ENCODE data around the gene EMD. TPM values are rescaled to one million over a fixed set of nuclear protein-coding genes. Genes with fewer than 3 reads are reported as not detected.

EMD gene
- total and polyA plus RNA-seq, 2 of the 13 experiments (the other 11 are each of a cell fraction or from before 2014, with no cell fraction given): 14.5 to 14.9 TPM

DNA sequence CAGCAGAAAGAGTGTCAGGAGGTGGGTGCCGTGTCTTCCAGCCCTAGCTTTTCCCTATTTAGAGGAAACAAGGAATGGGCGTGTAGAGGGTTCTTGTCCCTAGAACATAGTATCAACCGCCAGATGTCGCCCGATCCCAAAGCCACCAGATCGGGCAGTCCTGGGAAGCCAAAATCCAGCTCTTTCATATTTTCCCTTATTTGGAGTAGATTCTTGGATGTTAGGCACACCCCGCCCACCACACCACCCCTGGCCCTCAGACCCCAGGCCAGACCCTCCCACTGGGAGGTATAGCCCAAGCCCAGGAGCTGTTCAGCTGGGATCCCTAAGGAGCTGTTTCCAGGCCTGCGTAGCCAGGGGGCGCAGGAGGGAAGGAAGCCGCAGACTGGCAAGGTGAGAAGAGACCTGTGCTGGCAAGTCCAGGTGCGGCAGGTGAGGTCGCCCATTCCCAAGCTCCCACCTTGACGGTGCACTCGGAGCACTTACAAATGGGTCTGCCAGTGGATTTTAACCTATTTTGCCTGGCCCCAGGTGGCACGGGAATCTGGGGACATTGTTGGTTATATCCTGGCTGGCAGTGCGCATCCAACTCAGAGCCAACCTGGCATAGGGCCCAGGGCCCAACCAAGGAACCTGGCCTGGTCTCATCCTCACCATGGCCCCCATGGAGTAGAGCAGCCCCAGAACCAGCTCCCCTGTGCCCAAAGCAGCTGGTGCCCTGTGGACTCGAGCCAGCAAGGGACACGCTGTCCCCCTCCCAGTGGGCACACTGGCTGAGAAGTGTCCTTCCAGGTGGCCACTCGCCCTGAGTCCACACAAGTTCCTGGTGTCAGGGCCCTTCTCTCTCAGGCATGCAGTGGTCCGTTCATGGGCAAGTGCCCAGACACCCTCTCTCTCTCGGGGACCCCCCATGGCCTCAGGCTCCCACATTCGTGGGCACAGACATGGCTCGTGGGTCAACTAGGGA, 5.5 kb upstream of the EMD start:
- CTCF ChIA-PET (ENCODE audit: low intra/inter-chr PET ratio, low total read pairs): interaction anchor here (3.0 kb wide), 1 partner anchor 162 kb away, joined by 55 read pairs; no protein-coding TSS in a partner anchor
- peaks cover 16% of the 10 kb centered on the region for H3K79me2 ChIP-seq (ENCODE audit: insufficient read depth, low read length)
- in situ Hi-C loops (cut with HindIII; ENCODE audit: extremely low pct_ligation_motif_present, low pct_unique_long_range_greater_than_20kb): no loop called here
- TF ChIP-seq ZNF891 (CRISPR knock-in tag; IDR thresholded peaks at IDR 0.05): no peak
- peak; percentile 67; the same call in 1 of the 2 replicates for TF ChIP-seq SRF (IDR thresholded peaks at IDR 0.05; ENCODE audit: low read depth, low read length)
- TF ChIP-seq ZNF777 (CRISPR knock-in tag; IDR thresholded peaks at IDR 0.05): peak; percentile 6; the same call in 1 of the 2 replicates
- TF ChIP-seq ZSCAN12 (CRISPR knock-in tag; IDR thresholded peaks at IDR 0.05): no peak
- TF ChIP-seq PHB2 (IDR thresholded peaks at IDR 0.05; ENCODE audit: partially characterized antibody): no peak
- TF ChIP-seq TAF15 (IDR thresholded peaks at IDR 0.05; ENCODE audit: low read depth, low read length, poor library complexity, severe bottlenecking): no peak
- TF ChIP-seq, protein P1, sequence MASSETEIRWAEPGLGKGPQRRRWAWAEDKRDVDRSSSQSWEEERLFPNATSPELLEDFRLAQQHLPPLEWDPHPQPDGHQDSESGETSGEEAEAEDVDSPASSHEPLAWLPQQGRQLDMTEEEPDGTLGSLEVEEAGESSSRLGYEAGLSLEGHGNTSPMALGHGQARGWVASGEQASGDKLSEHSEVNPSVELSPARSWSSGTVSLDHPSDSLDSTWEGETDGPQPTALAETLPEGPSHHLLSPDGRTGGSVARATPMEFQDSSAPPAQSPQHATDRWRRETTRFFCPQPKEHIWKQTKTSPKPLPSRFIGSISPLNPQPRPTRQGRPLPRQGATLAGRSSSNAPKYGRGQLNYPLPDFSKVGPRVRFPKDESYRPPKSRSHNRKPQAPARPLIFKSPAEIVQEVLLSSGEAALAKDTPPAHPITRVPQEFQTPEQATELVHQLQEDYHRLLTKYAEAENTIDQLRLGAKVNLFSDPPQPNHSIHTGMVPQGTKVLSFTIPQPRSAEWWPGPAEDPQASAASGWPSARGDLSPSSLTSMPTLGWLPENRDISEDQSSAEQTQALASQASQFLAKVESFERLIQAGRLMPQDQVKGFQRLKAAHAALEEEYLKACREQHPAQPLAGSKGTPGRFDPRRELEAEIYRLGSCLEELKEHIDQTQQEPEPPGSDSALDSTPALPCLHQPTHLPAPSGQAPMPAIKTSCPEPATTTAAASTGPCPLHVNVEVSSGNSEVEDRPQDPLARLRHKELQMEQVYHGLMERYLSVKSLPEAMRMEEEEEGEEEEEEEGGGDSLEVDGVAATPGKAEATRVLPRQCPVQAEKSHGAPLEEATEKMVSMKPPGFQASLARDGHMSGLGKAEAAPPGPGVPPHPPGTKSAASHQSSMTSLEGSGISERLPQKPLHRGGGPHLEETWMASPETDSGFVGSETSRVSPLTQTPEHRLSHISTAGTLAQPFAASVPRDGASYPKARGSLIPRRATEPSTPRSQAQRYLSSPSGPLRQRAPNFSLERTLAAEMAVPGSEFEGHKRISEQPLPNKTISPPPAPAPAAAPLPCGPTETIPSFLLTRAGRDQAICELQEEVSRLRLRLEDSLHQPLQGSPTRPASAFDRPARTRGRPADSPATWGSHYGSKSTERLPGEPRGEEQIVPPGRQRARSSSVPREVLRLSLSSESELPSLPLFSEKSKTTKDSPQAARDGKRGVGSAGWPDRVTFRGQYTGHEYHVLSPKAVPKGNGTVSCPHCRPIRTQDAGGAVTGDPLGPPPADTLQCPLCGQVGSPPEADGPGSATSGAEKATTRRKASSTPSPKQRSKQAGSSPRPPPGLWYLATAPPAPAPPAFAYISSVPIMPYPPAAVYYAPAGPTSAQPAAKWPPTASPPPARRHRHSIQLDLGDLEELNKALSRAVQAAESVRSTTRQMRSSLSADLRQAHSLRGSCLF (CRISPR knock-in tag; IDR thresholded peaks at IDR 0.05; ENCODE audit: borderline replicate concordance): no peak
- TF ChIP-seq, protein P2, sequence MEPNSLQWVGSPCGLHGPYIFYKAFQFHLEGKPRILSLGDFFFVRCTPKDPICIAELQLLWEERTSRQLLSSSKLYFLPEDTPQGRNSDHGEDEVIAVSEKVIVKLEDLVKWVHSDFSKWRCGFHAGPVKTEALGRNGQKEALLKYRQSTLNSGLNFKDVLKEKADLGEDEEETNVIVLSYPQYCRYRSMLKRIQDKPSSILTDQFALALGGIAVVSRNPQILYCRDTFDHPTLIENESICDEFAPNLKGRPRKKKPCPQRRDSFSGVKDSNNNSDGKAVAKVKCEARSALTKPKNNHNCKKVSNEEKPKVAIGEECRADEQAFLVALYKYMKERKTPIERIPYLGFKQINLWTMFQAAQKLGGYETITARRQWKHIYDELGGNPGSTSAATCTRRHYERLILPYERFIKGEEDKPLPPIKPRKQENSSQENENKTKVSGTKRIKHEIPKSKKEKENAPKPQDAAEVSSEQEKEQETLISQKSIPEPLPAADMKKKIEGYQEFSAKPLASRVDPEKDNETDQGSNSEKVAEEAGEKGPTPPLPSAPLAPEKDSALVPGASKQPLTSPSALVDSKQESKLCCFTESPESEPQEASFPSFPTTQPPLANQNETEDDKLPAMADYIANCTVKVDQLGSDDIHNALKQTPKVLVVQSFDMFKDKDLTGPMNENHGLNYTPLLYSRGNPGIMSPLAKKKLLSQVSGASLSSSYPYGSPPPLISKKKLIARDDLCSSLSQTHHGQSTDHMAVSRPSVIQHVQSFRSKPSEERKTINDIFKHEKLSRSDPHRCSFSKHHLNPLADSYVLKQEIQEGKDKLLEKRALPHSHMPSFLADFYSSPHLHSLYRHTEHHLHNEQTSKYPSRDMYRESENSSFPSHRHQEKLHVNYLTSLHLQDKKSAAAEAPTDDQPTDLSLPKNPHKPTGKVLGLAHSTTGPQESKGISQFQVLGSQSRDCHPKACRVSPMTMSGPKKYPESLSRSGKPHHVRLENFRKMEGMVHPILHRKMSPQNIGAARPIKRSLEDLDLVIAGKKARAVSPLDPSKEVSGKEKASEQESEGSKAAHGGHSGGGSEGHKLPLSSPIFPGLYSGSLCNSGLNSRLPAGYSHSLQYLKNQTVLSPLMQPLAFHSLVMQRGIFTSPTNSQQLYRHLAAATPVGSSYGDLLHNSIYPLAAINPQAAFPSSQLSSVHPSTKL (CRISPR knock-in tag; IDR thresholded peaks at IDR 0.05): no peak
- TF ChIP-seq HNRNPL (IDR thresholded peaks at IDR 0.05; ENCODE audit: low read depth, low read length): peak; percentile 91
- no peak for TF ChIP-seq SOX5 (CRISPR knock-in tag; IDR thresholded peaks at IDR 0.05; ENCODE audit: borderline replicate concordance)
- TF ChIP-seq ZNF883 (CRISPR knock-in tag; IDR thresholded peaks at IDR 0.05; ENCODE audit: not compliant biosample characterization): no peak
- peak; percentile 9; the same call in 1 of the 2 replicates for TF ChIP-seq SMC3 (IDR thresholded peaks at IDR 0.05; ENCODE audit: low read length)
- TF ChIP-seq STAG1 (CRISPR knock-in tag; IDR thresholded peaks at IDR 0.05): 0 out of 2 replicates have a peak, but pooled peaks have one; percentile 17

More for the DNA sequence above, 5.5 kb upstream of the EMD start:
- Histone ChIP-seq H3K27ac (ENCODE audit: extremely low read length, insufficient read depth, low read length) (no peak overlapping the region), H3K4me2 (ENCODE audit: low read depth, low read length) (peak overlapping the region; percentile 82), H3K9ac (ENCODE audit: insufficient read depth, low read depth, low read length) (no peak overlapping the region), H3K9me3 (ENCODE audit: low read length) (no peaks in the 10 kb centered on the region), H3K27me3 (ENCODE audit: control insufficient read depth in 1 of 2, insufficient read depth in 2 of 2, low read length in 2 of 2) (no peaks in the 10 kb centered on the region), H4K20me1 (ENCODE audit: insufficient read depth, low read length) (peaks cover 3% of the 10 kb centered on the region; the same call in 1 of the 2 replicates), H3K4me3 (replicated peaks in 1 of 3; ENCODE audit: insufficient read depth in 1 of 3, low read depth in 2 of 3, low read length in 3 of 3) (peak overlapping the region; percentile 34 to 68 (median 50)), H3K36me3 (replicated peaks in 1 of 2; ENCODE audit: control insufficient read depth in 1 of 2, insufficient read depth in 2 of 2, low read length in 2 of 2) (no peaks in the 10 kb centered on the region), H3K4me1 (ENCODE audit: insufficient read depth, low read length) (peaks cover 46% of the 10 kb centered on the region), H2AFZ (ENCODE audit: low read length) (no peak overlapping the region)
- POLR2A ChIA-PET: interaction anchor here (0.8 to 2.7 kb wide), 9 partner anchors 8 to 168 kb away, joined by 3 to 16 read pairs (median 4); partner anchors contain the start of genes FAM3A, RPL10 and SLC10A3
- WGBS (ENCODE audit: low lambda C conversion rate): 0% methylated on average over 1 of the region's 23 CpGs
- ATAC-seq (peak; percentile 43), DNase-seq (ENCODE audit: low spot score) (peak; percentile 59), FAIRE-seq (peak; percentile 80)
- intact Hi-C loops (cut with micrococcal nuclease; ENCODE audit: unreplicated experiment): loop anchor here (1.0 kb wide), 2 partner anchors 15 to 162 kb away; no protein-coding TSS in a partner anchor
- no TSS peak for BruUV-seq (replicated peaks)
